ENCODE measurements around the gene ISG20.

ISG20 gene

DNA sequence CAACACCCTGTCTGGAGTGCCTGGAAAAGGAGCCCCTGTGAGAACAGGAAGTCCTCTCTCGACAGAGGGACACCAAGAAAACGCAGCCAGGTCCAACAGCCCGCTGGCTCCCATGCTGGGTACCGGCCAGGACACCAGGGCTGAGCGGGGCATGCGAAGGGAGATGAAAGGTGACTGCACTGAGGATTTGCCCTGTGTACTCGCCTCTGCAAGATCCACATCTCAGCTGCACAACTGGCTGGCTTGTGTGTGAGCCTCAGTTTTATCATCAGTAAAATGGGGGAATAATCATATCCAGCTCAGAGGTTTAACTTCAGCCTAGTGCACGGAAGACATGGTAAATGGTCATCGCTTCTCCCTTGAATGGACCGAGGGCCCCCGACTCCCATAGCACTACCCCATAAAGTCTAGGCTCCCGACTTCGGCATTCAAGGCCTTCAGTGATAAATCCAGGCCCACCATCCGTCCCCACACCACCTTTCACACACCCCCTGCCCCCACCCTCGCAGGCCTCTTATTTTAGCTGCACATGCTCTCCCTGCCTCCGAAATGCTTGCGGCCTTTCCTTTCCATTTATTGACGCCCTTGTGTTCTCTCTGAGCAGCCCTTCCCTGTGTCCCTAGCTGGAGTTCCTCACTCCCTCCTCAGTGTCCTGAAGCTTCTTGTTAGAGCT is 15.8 kb downstream of the ISG20 start:
- Histone ChIP-seq H3K27me3 (ENCODE audit: control insufficient read depth in 1 of 2, insufficient read depth in 1 of 2, low read length in 2 of 2) (peaks cover 8 to 20% of the 10 kb centered on the region in 2 experiments), H4K8ac (ENCODE audit: low read length) (no peak overlapping the region), H3K9me3 (ENCODE audit: control insufficient read depth, low read length) (no peaks in the 10 kb centered on the region), H3K9ac (ENCODE audit: low read length) (no peak overlapping the region), H3K18ac (ENCODE audit: low read depth in 1 of 2, low read length in 2 of 2) (no peak overlapping the region), H3K14ac (ENCODE audit: low read length in 2 of 2) (no peak overlapping the region), H3K27ac (ENCODE audit: low read length, poor library complexity, severe bottlenecking) (no peak overlapping the region), H3K79me1 (replicated peaks; ENCODE audit: low read length, poor library complexity, severe bottlenecking) (no peaks in the 10 kb centered on the region), H2AK5ac (ENCODE audit: low read length, severe bottlenecking) (no peak overlapping the region), H3K4me3 (ENCODE audit: insufficient read depth in 1 of 2, low read depth in 1 of 2, low read length in 2 of 2) (no peak overlapping the region), H3K4ac (ENCODE audit: low read depth in 1 of 2, low read length in 2 of 2) (no peak overlapping the region), H2BK5ac (ENCODE audit: low read depth, low read length, poor library complexity, severe bottlenecking) (no peak overlapping the region), H3K4me2 (ENCODE audit: low read length, poor library complexity, severe bottlenecking) (no peak overlapping the region), H4K91ac (ENCODE audit: low read length) (no peak overlapping the region), H2BK120ac (ENCODE audit: low read depth, low read length) (no peak overlapping the region), H3K4me1 (ENCODE audit: control insufficient read depth, insufficient read depth, low read depth, low read length) (peaks cover 2% of the 10 kb centered on the region), H2BK12ac (ENCODE audit: low read length in 2 of 2) (no peak overlapping the region), H2BK15ac (ENCODE audit: low read depth, poor library complexity, severe bottlenecking) (no peak overlapping the region), H2AFZ (ENCODE audit: low read depth, low read length) (no peak overlapping the region), H3K23ac (ENCODE audit: low read length in 2 of 2) (no peak overlapping the region), H3K36me3 (ENCODE audit: control insufficient read depth in 1 of 2, insufficient read depth in 2 of 2, low read depth in 1 of 2, low read length in 2 of 2) (no peaks in the 10 kb centered on the region)
- WGBS: 87% methylated on average over 18 of the region's 18 CpGs
- no peak for DNase-seq

DNA sequence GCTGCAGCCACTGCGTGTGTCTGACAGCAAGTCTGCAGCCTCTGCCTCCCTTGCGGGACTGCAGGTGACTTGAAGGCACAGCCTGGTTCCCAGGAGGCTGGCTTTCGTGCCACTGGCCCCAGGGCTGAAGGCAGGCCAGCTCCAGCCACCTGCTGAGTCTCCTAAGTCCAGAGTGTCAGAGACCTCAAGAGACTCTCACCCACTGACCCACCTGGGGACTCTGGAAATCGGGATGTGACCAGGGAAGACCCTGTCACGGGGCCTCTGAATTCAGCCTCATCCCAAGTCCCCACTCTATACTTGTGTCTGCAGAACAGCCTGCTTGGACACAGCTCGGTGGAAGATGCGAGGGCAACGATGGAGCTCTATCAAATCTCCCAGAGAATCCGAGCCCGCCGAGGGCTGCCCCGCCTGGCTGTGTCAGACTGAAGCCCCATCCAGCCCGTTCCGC is 16.3 kb downstream of the ISG20 start:
- Histone ChIP-seq H3K9me3 (ENCODE audit: control insufficient read depth, low read length) (no peaks in the 10 kb centered on the region), H3K14ac (ENCODE audit: low read length in 2 of 2) (no peak overlapping the region), H3K23ac (ENCODE audit: low read length in 2 of 2) (no peak overlapping the region), H3K79me1 (replicated peaks; ENCODE audit: low read length, poor library complexity, severe bottlenecking) (no peaks in the 10 kb centered on the region), H3K18ac (ENCODE audit: low read depth in 1 of 2, low read length in 2 of 2) (no peak overlapping the region), H3K27ac (ENCODE audit: low read length, poor library complexity, severe bottlenecking) (no peak overlapping the region), H3K4me2 (ENCODE audit: low read length, poor library complexity, severe bottlenecking) (no peak overlapping the region), H3K4ac (ENCODE audit: low read depth in 1 of 2, low read length in 2 of 2) (no peak overlapping the region), H3K9ac (ENCODE audit: low read length) (no peak overlapping the region), H4K8ac (ENCODE audit: low read length) (no peak overlapping the region), H2AK5ac (ENCODE audit: low read length, severe bottlenecking) (no peak overlapping the region), H3K27me3 (ENCODE audit: control insufficient read depth in 1 of 2, insufficient read depth in 1 of 2, low read length in 2 of 2) (peaks cover 8 to 23% of the 10 kb centered on the region in 2 experiments), H3K4me1 (ENCODE audit: control insufficient read depth, insufficient read depth, low read depth, low read length) (peaks cover 2% of the 10 kb centered on the region), H3K4me3 (ENCODE audit: insufficient read depth in 1 of 2, low read depth in 1 of 2, low read length in 2 of 2) (no peak overlapping the region), H4K91ac (ENCODE audit: low read length) (no peak overlapping the region), H3K36me3 (ENCODE audit: control insufficient read depth in 1 of 2, insufficient read depth in 2 of 2, low read depth in 1 of 2, low read length in 2 of 2) (no peaks in the 10 kb centered on the region), H2AFZ (ENCODE audit: low read depth, low read length) (no peak overlapping the region), H2BK120ac (ENCODE audit: low read depth, low read length) (no peak overlapping the region), H2BK15ac (ENCODE audit: low read depth, poor library complexity, severe bottlenecking) (no peak overlapping the region), H2BK12ac (ENCODE audit: low read length in 2 of 2) (no peak overlapping the region), H2BK5ac (ENCODE audit: low read depth, low read length, poor library complexity, severe bottlenecking) (no peak overlapping the region)
- DNase-seq: no peak
- WGBS: 88% methylated on average over 12 of the region's 14 CpGs

DNA sequence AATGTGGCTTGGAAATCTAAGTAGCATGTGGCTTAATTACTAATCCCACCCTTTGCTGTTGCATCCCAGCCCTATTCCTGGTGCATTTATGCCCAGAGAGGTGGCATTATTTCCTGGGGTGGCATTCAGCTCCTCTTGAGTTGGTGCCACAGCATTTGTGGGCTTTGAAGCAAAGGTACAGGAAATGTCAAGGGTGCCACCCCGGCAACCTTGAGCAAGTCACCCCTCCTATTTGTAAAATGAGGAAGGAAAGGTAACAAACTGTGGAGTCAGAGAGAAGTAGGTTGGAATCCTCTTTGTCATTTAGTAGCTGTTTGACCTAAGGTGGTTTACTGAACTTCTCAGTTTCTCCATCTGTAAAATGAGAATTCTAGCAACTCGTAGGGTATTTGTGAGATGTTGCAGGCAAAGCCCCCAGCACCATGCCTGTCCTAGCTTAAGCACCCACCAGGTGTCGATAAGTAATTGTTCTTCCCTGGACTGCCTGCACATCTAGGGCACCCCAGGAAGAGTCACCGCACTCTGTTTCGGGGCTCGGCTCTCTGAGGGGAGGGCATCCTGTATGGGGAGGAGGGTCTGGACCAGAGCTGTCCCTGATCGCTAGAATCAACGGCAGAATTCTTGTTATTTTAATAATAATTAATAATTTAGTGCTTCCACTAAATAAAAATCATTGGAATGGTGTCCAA is 17.1 kb downstream of the ISG20 start:
- Histone ChIP-seq H3K4me3 (ENCODE audit: insufficient read depth in 1 of 2, low read depth in 1 of 2, low read length in 2 of 2) (no peak overlapping the region), H3K4me1 (ENCODE audit: control insufficient read depth, insufficient read depth, low read depth, low read length) (peaks cover 2% of the 10 kb centered on the region)

DNA sequence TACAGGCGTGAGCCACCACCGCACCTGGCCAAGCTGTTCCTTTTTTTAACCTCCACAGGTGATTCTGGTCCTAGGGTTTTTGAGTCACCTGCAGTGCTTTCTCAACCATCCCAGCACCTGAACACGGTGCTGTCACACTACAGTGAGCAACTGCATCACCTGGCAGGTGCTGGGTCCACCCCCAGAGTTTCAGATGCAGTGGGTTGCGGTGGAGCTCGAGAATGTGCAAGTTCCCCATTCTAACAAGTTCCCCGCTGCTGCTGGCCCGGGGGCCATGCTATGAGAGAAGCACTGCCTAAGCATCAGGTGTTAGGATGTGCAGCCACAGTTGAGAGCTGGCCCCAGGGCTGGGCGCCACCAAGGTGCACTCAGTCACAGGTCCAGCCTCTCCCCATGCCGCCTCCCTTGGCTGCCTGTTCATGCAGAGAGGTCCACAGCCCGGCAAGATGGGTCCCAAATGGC is 18.0 kb downstream of the ISG20 start:
- no peak overlapping the region for H2BK15ac ChIP-seq (ENCODE audit: low read depth, poor library complexity, severe bottlenecking)
- no peak for DNase-seq
- H3K27me3 ChIP-seq (ENCODE audit: control insufficient read depth in 1 of 2, insufficient read depth in 1 of 2, low read length in 2 of 2): peaks cover 8 to 23% of the 10 kb centered on the region in 2 experiments
- no peak overlapping the region for H3K14ac ChIP-seq (ENCODE audit: low read length in 2 of 2)
- peak overlapping the region in 1 of 2 experiments; percentile 26 for H3K4ac ChIP-seq (ENCODE audit: low read depth in 1 of 2, low read length in 2 of 2)
- no peak overlapping the region for H2AK5ac ChIP-seq (ENCODE audit: low read length, severe bottlenecking)
- H4K91ac ChIP-seq (ENCODE audit: low read length): no peak overlapping the region
- no peaks in the 10 kb centered on the region for H3K79me1 ChIP-seq (replicated peaks; ENCODE audit: low read length, poor library complexity, severe bottlenecking)
- H2AFZ ChIP-seq (ENCODE audit: low read depth, low read length): no peak overlapping the region
- H2BK120ac ChIP-seq (ENCODE audit: low read depth, low read length): no peak overlapping the region
- H4K8ac ChIP-seq (ENCODE audit: low read length): no peak overlapping the region
- no peak overlapping the region for H2BK5ac ChIP-seq (ENCODE audit: low read depth, low read length, poor library complexity, severe bottlenecking)
- H3K4me3 ChIP-seq (ENCODE audit: insufficient read depth in 1 of 2, low read depth in 1 of 2, low read length in 2 of 2): no peak overlapping the region
- H3K4me2 ChIP-seq (ENCODE audit: low read length, poor library complexity, severe bottlenecking): no peak overlapping the region
- WGBS: 81% methylated on average over 10 of the region's 10 CpGs
- no peak overlapping the region for H3K9ac ChIP-seq (ENCODE audit: low read length)
- H3K23ac ChIP-seq (ENCODE audit: low read length in 2 of 2): no peak overlapping the region
- H3K9me3 ChIP-seq (ENCODE audit: control insufficient read depth, low read length): no peaks in the 10 kb centered on the region
- no peak overlapping the region for H2BK12ac ChIP-seq (ENCODE audit: low read length in 2 of 2)
- no peak overlapping the region for H3K27ac ChIP-seq (ENCODE audit: low read length, poor library complexity, severe bottlenecking)
- peaks cover 2% of the 10 kb centered on the region for H3K4me1 ChIP-seq (ENCODE audit: control insufficient read depth, insufficient read depth, low read depth, low read length)
- H3K18ac ChIP-seq (ENCODE audit: low read depth in 1 of 2, low read length in 2 of 2): no peak overlapping the region
- H3K36me3 ChIP-seq (ENCODE audit: control insufficient read depth in 1 of 2, insufficient read depth in 2 of 2, low read depth in 1 of 2, low read length in 2 of 2): no peaks in the 10 kb centered on the region

More for the DNA sequence above, 17.1 kb downstream of the ISG20 start:
- H3K27me3 ChIP-seq (ENCODE audit: control insufficient read depth in 1 of 2, insufficient read depth in 1 of 2, low read length in 2 of 2): peaks cover 8 to 23% of the 10 kb centered on the region in 2 experiments
- H3K9me3 ChIP-seq (ENCODE audit: control insufficient read depth, low read length): no peaks in the 10 kb centered on the region
- no peaks in the 10 kb centered on the region for H3K36me3 ChIP-seq (ENCODE audit: control insufficient read depth in 1 of 2, insufficient read depth in 2 of 2, low read depth in 1 of 2, low read length in 2 of 2)
- WGBS: 92% methylated on average over 6 of the region's 8 CpGs
- H2BK5ac ChIP-seq (ENCODE audit: low read depth, low read length, poor library complexity, severe bottlenecking): no peak overlapping the region
- no peak overlapping the region for H4K8ac ChIP-seq (ENCODE audit: low read length)
- H3K9ac ChIP-seq (ENCODE audit: low read length): no peak overlapping the region
- no peak overlapping the region for H3K4ac ChIP-seq (ENCODE audit: low read depth in 1 of 2, low read length in 2 of 2)
- no peak overlapping the region for H3K27ac ChIP-seq (ENCODE audit: low read length, poor library complexity, severe bottlenecking)
- H4K91ac ChIP-seq (ENCODE audit: low read length): no peak overlapping the region
- H2AK5ac ChIP-seq (ENCODE audit: low read length, severe bottlenecking): no peak overlapping the region
- H3K79me1 ChIP-seq (replicated peaks; ENCODE audit: low read length, poor library complexity, severe bottlenecking): no peaks in the 10 kb centered on the region
- H3K4me2 ChIP-seq (ENCODE audit: low read length, poor library complexity, severe bottlenecking): no peak overlapping the region
- H3K14ac ChIP-seq (ENCODE audit: low read length in 2 of 2): no peak overlapping the region
- no peak overlapping the region for H2BK12ac ChIP-seq (ENCODE audit: low read length in 2 of 2)
- H2BK15ac ChIP-seq (ENCODE audit: low read depth, poor library complexity, severe bottlenecking): no peak overlapping the region
- no peak overlapping the region for H3K18ac ChIP-seq (ENCODE audit: low read depth in 1 of 2, low read length in 2 of 2)
- H2BK120ac ChIP-seq (ENCODE audit: low read depth, low read length): no peak overlapping the region
- no peak overlapping the region for H2AFZ ChIP-seq (ENCODE audit: low read depth, low read length)
- no peak overlapping the region for H3K23ac ChIP-seq (ENCODE audit: low read length in 2 of 2)
- DNase-seq: no peak
